HepG2 (cell line): ENCODE data around the gene FBXW4. TPM values are rescaled to one million over a fixed set of nuclear protein-coding genes. Genes with fewer than 3 reads are reported as not detected.

Experiments used
- ATAC-seq: fragments of 200-7000 bp; cut with Tn5 transposase; 3 replicates; pipeline ENCODE4 v1.9.1; 2020; ENCODE audit warnings: mild to moderate bottlenecking, moderate library complexity
- BruUV-seq: library from RNA; stranded (reverse); fragments of 400-500 nt; replicated peaks from 2 replicates; lab custom pipeline; 2021; lab: Mats Ljungman, UMichigan
- CTCF ChIA-PET: fragments of 300-600 bp; formaldehyde crosslinking; extraction: SDS; loops from one replicate; lab custom pipeline; 2021; ENCODE audit warnings: low total read pairs, inconsistent platforms, low intra/inter-chr PET ratio; lab: Yijun Ruan, JAX
- POLR2A ChIA-PET: fragments of 350-600 bp; sonication (Branson Sonifier 250); formaldehyde crosslinking; loops from one replicate; lab custom pipeline; 2020; ENCODE audit warnings: antibody characterized with exemption, inconsistent platforms; lab: Yijun Ruan, JAX
- DNase-seq: peaks from one replicate; pipeline ENCODE4 v3.0.0-alpha.2; 2015; ENCODE audit warnings: low spot score
- FAIRE-seq: peaks from 3 replicates; lab custom pipeline; 2011; peaks lifted over from hg19 to GRCh38; lab: Jason Lieb, UNC
- H2AFZ ChIP-seq: one replicate; pipeline ENCODE4 v1.6.1; 2011; ENCODE audit warnings: low read length, inconsistent platforms
- H3K27ac ChIP-seq: fragments of 300-600 bp; 3 replicates; pipeline ENCODE4 v1.8.0; 2011; ENCODE audit warnings: mixed run types, mild to moderate bottlenecking, mixed read lengths, low read length, inconsistent platforms; ENCODE audit not compliant: insufficient read depth; ENCODE audit errors: extremely low read length
- H3K27me3 ChIP-seq, 2 experiments: fragments of 200-600 bp in 1 of 2; 2 replicates in 1 of 2; 3 replicates in 1 of 2; pipeline versions ENCODE4 v1.6.0 to v1.8.0; 2011; ENCODE audit warnings: low read length in 2 of 2, mild to moderate bottlenecking in 2 of 2, moderate library complexity in 2 of 2, inconsistent platforms in 1 of 2; ENCODE audit not compliant: insufficient read depth in 2 of 2, control insufficient read depth in 1 of 2
- H3K36me3 ChIP-seq, 2 experiments: fragments of 200-600 bp in 1 of 2; replicated peaks in 1 of 2; 2 replicates in 1 of 2; 3 replicates in 1 of 2; pipeline versions ENCODE4 v1.5.1 to v1.8.0; 2011; ENCODE audit warnings: low read length in 2 of 2, inconsistent platforms in 1 of 2; ENCODE audit not compliant: insufficient read depth in 2 of 2, control insufficient read depth in 1 of 2
- H3K4me1 ChIP-seq: 2 replicates; pipeline ENCODE4 v1.5.1; 2012; ENCODE audit warnings: low read length, inconsistent platforms; ENCODE audit not compliant: insufficient read depth
- H3K4me2 ChIP-seq: 2 replicates; pipeline ENCODE4 v1.6.0; 2011; ENCODE audit warnings: low read depth, low read length, inconsistent platforms
- H3K4me3 ChIP-seq, 3 experiments: fragments of 200-600 bp in 1 of 3; sonication (generic), shearing (Covaris generic) in 1 of 3; replicated peaks in 1 of 3; 2 replicates each; pipeline ENCODE4 v1.5.1; 2011 to 2016; ENCODE audit warnings: low read length in 3 of 3, inconsistent platforms in 2 of 3, low read depth in 2 of 3, mild to moderate bottlenecking in 2 of 3, control low read depth in 1 of 3, mixed read lengths in 1 of 3; ENCODE audit not compliant: insufficient read depth in 1 of 3
- H3K79me2 ChIP-seq: one replicate; pipeline ENCODE4 v1.6.1; 2011; ENCODE audit warnings: low read length, inconsistent platforms; ENCODE audit not compliant: insufficient read depth
- H3K9ac ChIP-seq: 2 replicates; pipeline ENCODE4 v1.6.0; 2011; ENCODE audit warnings: mild to moderate bottlenecking, low read depth, low read length, inconsistent platforms; ENCODE audit not compliant: insufficient read depth
- H3K9me3 ChIP-seq: 2 replicates; pipeline ENCODE4 v1.5.1; 2012; ENCODE audit warnings: mild to moderate bottlenecking, low read length
- H4K20me1 ChIP-seq: 2 replicates; pipeline ENCODE4 v1.6.0; 2011; ENCODE audit warnings: inconsistent platforms, mild to moderate bottlenecking, low read length, moderate library complexity; ENCODE audit not compliant: insufficient read depth
- AFF4 ChIP-seq: sonication (generic); formaldehyde crosslinking; IDR thresholded peaks from 2 replicates; pipeline ENCODE4 v1.4.0; 2020; ENCODE audit warnings: missing genetic modification reagents
- ATF6 ChIP-seq: sonication (generic); formaldehyde crosslinking; conservative IDR thresholded peaks from 2 replicates; pipeline ENCODE4 v1.4.0; 2020; ENCODE audit warnings: missing genetic modification reagents
- DPF2 ChIP-seq: sonication (generic); formaldehyde crosslinking; IDR thresholded peaks from 2 replicates; pipeline ENCODE4 v1.4.0; 2020; ENCODE audit warnings: mild to moderate bottlenecking, low read depth, missing genetic modification reagents, borderline replicate concordance
- HIC2 ChIP-seq: sonication (generic); formaldehyde crosslinking; IDR thresholded peaks from 2 replicates; pipeline ENCODE4 v1.9.0; 2022; ENCODE audit warnings: low read depth, missing genetic modification reagents
- KDM1A ChIP-seq: IDR thresholded peaks from 2 replicates; pipeline ENCODE4 v1.6.1; 2016; ENCODE audit warnings: missing compliant biosample characterization
- KDM2A ChIP-seq: sonication (generic); formaldehyde crosslinking; IDR thresholded peaks from 2 replicates; pipeline ENCODE4 v1.4.0; 2020; ENCODE audit warnings: low read depth, missing genetic modification reagents, borderline replicate concordance
- KLF11 ChIP-seq: IDR thresholded peaks from 2 replicates; pipeline ENCODE4 v1.6.1; 2016; ENCODE audit warnings: missing compliant biosample characterization
- LCORL ChIP-seq, 2 experiments: fragments of 450-650 bp in 1 of 2; sonication (generic) in 1 of 2; formaldehyde crosslinking in 1 of 2; IDR thresholded peaks; 2 replicates each; pipeline versions ENCODE4 v1.5.0 to v1.6.1; 2017 to 2020; ENCODE audit warnings: antibody characterized with exemption in 1 of 2, missing genetic modification reagents in 1 of 2
- MTF1 ChIP-seq: sonication (generic); formaldehyde crosslinking; IDR thresholded peaks from 2 replicates; pipeline ENCODE4 v1.5.0; 2020; ENCODE audit warnings: missing genetic modification reagents
- MYPOP ChIP-seq: sonication (generic); formaldehyde crosslinking; IDR thresholded peaks from 2 replicates; pipeline ENCODE4 v1.8.1; 2023; ENCODE audit warnings: mild to moderate bottlenecking, moderate library complexity, missing genetic modification reagents
- NCOA5 ChIP-seq: sonication (generic); formaldehyde crosslinking; IDR thresholded peaks from 2 replicates; pipeline ENCODE4 v1.4.0; 2020; ENCODE audit warnings: missing genetic modification reagents
- ZBTB42 ChIP-seq: sonication (generic); formaldehyde crosslinking; IDR thresholded peaks from 2 replicates; pipeline ENCODE4 v1.5.0; 2020; ENCODE audit warnings: mild to moderate bottlenecking, missing genetic modification reagents
- ZNF205 ChIP-seq: IDR thresholded peaks from 2 replicates; pipeline ENCODE4 v1.6.1; 2018; ENCODE audit warnings: missing biosample characterization, missing genetic modification reagents
- ZNF230 ChIP-seq: sonication (generic); formaldehyde crosslinking; IDR thresholded peaks from 2 replicates; pipeline ENCODE4 v1.4.0; 2020; ENCODE audit warnings: mild to moderate bottlenecking, missing genetic modification reagents
- ZNF503 ChIP-seq: sonication (generic); formaldehyde crosslinking; IDR thresholded peaks from 2 replicates; pipeline ENCODE4 v1.4.0; 2020; ENCODE audit warnings: missing genetic modification reagents
- WGBS: methylation state at CpG from one replicate; pipeline ENCODE4 v1.1.6; 2017; ENCODE audit warnings: low lambda C conversion rate; 5-methylcytosine and 5-hydroxymethylcytosine counted together
- in situ Hi-C: cut with HindIII; loops from 2 replicates; pipeline ENCODE4 v1.10.0; 2017; ENCODE audit warnings: low pct_unique_long_range_greater_than_20kb; ENCODE audit not compliant: extremely low pct_ligation_motif_present
- intact Hi-C: fragments of 100-400 bp; cut with micrococcal nuclease; formaldehyde crosslinking; loops from one replicate; pipeline ENCODE4 v1.10.0; 2022; ENCODE audit not compliant: unreplicated experiment
- polyA plus RNA-seq, 8 experiments: library from polyadenylated mRNA; depleted of rRNA in 3 of 8; stranded (reverse) in 7 of 8; unstranded in 1 of 8; fragments of >200 nt; fragmentation: Illumina TruSeq in 4 of 8; extraction: Trizol in 4 of 8; gene quantifications; 2 replicates each; pipeline versions ENCODE4 v1.2.1 to v1.2.3, GENCODE V29; 2011 to 2016; ENCODE audit warnings: low read depth in 4 of 8, missing spikeins in 1 of 8, mixed read lengths in 1 of 8; ENCODE audit not compliant: insufficient read depth in 1 of 8
- total RNA-seq, 5 experiments: library from RNA; depleted of rRNA; stranded (reverse); fragments of >200 nt; fragmentation: Illumina TruSeq; extraction: Trizol; gene quantifications; 2 replicates each; pipeline ENCODE4 v1.2.3, GENCODE V29; 2016; ENCODE audit warnings: low read depth in 1 of 5

Gene FBXW4
- total and polyA plus RNA-seq, 2 of the 13 experiments (the other 11 are each of a cell fraction or from before 2014, with no cell fraction given): 23.5 to 33.7 TPM

- no peak overlapping the region for H3K4me2 ChIP-seq
- no TSS peak for BruUV-seq
- H3K9ac ChIP-seq: no peak overlapping the region
- DNase-seq (no peak), ATAC-seq (no peak), FAIRE-seq (no peak)
- no peak overlapping the region for H3K27ac ChIP-seq
- peaks cover 4% of the 10 kb centered on the region in 2 experiments; a peak in 3 of 5 replicates for H3K36me3 ChIP-seq
- ChIA-PET POLR2A (no interaction called here), CTCF (no interaction called here)
- H3K4me1 ChIP-seq: no peaks in the 10 kb centered on the region
- no peak overlapping the region for H2AFZ ChIP-seq
- no peaks in the 10 kb centered on the region for H3K27me3 ChIP-seq
- no peaks in the 10 kb centered on the region for H3K9me3 ChIP-seq
- H4K20me1 ChIP-seq: no peaks in the 10 kb centered on the region
- intact Hi-C loops: no loop called here
- no CpG with 5 or more reads among the region's 1 CpG for WGBS
- in situ Hi-C loops: loop anchor here (5.0 kb wide), 1 partner anchor 181 kb away; the partner anchor contains the start of gene NPM3
- H3K79me2 ChIP-seq: no peaks in the 10 kb centered on the region
- H3K4me3 ChIP-seq: no peak overlapping the region
- TF ChIP-seq MTF1 (no peak), ZNF503 (CRISPR knock-in tag) (no peak), KLF11 (no peak), KDM1A (CRISPR knock-in tag) (no peak), KDM2A (CRISPR knock-in tag) (no peak), ZNF230 (CRISPR knock-in tag) (no peak), ZBTB42 (CRISPR knock-in tag) (no peak), NCOA5 (CRISPR knock-in tag) (no peak), LCORL (IDR thresholded peaks at IDR 0.05) (no peak), LCORL (CRISPR knock-in tag; IDR thresholded peaks at IDR 0.05) (no peak), ATF6 (no peak), DPF2 (no peak), AFF4 (no peak), ZNF205 (no peak), MYPOP (CRISPR knock-in tag) (no peak), HIC2 (no peak)
Measured at GRCh38 chr10:101601541-101601940, 93.4 kb downstream of the FBXW4 start.
